Measurements from ENCODE around the gene GSS. TPM values are rescaled to one million over a fixed set of nuclear protein-coding genes. Genes with fewer than 3 reads are reported as not detected.

Gene GSS
- total RNA-seq, 4 donors from 2014 or later: 28.8 to 61.6 (median 47.0) TPM

- WGBS, 2 donors: 74 to 80% methylated on average over 42 of the region's 42 CpGs
- TF ChIP-seq CTCF (IDR thresholded peaks at IDR 0.05) (no peak), EP300 (IDR thresholded peaks at IDR 0.05) (no peak), POLR2A (IDR thresholded peaks at IDR 0.05) (no peak)
- Histone ChIP-seq H3K9me3 (no peaks in the 10 kb centered on the region), H3K36me3 (no peaks in the 10 kb centered on the region), H3K27ac (no peak overlapping the region), H3K4me1 (peaks cover 0 to 12% (median 0%) of the 10 kb centered on the region in 4 donors), H3K4me3 (no peak overlapping the region), H3K27me3 (peaks cover 0 to 21% of the 10 kb centered on the region in 2 donors)
- no peak for DNase-seq (ENCODE audit: low spot score in 2 of 2)
Measured at GRCh38 chr20:34979366-34980153, 24.0 kb upstream of the GSS start.

GRCh38 chr20:34978092-34978744 lies 22.6 kb upstream of the GSS start:
- no peaks in the 10 kb centered on the region for H3K9me3 ChIP-seq
- peaks cover 0 to under 1% (median 0%) of the 10 kb centered on the region in 4 donors for H3K4me1 ChIP-seq
- DNase-seq (ENCODE audit: low spot score in 2 of 2): no peak
- H3K4me3 ChIP-seq: no peak overlapping the region
- 62 to 68% methylated on average over 10 of the region's 10 CpGs for WGBS, 2 donors
- H3K27ac ChIP-seq: no peak overlapping the region
- no peaks in the 10 kb centered on the region for H3K36me3 ChIP-seq
- TF ChIP-seq EP300 (IDR thresholded peaks at IDR 0.05): no peak
- no peak for TF ChIP-seq CTCF (IDR thresholded peaks at IDR 0.05)
- no peak for TF ChIP-seq POLR2A (IDR thresholded peaks at IDR 0.05)
- H3K27me3 ChIP-seq: peaks cover 0 to 12% of the 10 kb centered on the region in 2 donors

- no peaks in the 10 kb centered on the region for H3K9me3 ChIP-seq
- peaks cover 0 to 12% of the 10 kb centered on the region in 2 donors for H3K27me3 ChIP-seq
- H3K4me1 ChIP-seq: no peaks in the 10 kb centered on the region
- no peaks in the 10 kb centered on the region for H3K36me3 ChIP-seq
- no peak overlapping the region for H3K27ac ChIP-seq
- WGBS, 2 donors: 52% methylated on average over 17 of the region's 17 CpGs
- DNase-seq (ENCODE audit: low spot score in 2 of 2): no peak
- TF ChIP-seq POLR2A (IDR thresholded peaks at IDR 0.05) (no peak), EP300 (IDR thresholded peaks at IDR 0.05) (no peak), CTCF (IDR thresholded peaks at IDR 0.05) (no peak)
- H3K4me3 ChIP-seq: no peak overlapping the region
Measured at GRCh38 chr20:34977365-34978091, 21.9 kb upstream of the GSS start.

- TF ChIP-seq EP300 (IDR thresholded peaks at IDR 0.05) (no peak), POLR2A (IDR thresholded peaks at IDR 0.05) (no peak), CTCF (IDR thresholded peaks at IDR 0.05) (no peak)
- no peak for DNase-seq (ENCODE audit: low spot score in 2 of 2)
- 73 to 79% methylated on average over 12 of the region's 12 CpGs for WGBS, 2 donors
Measured at GRCh38 chr20:34976286-34976685, 20.7 kb upstream of the GSS start.

More at GRCh38 chr20:34976286-34976685, 20.7 kb upstream of the GSS start:
- Histone ChIP-seq H3K36me3 (no peaks in the 10 kb centered on the region), H3K27me3 (peaks cover 0 to 4% of the 10 kb centered on the region in 2 donors), H3K27ac (no peak overlapping the region), H3K4me1 (no peaks in the 10 kb centered on the region), H3K9me3 (no peaks in the 10 kb centered on the region), H3K4me3 (no peak overlapping the region)
